ENCODE results near the gene BEGAIN.

DNA sequence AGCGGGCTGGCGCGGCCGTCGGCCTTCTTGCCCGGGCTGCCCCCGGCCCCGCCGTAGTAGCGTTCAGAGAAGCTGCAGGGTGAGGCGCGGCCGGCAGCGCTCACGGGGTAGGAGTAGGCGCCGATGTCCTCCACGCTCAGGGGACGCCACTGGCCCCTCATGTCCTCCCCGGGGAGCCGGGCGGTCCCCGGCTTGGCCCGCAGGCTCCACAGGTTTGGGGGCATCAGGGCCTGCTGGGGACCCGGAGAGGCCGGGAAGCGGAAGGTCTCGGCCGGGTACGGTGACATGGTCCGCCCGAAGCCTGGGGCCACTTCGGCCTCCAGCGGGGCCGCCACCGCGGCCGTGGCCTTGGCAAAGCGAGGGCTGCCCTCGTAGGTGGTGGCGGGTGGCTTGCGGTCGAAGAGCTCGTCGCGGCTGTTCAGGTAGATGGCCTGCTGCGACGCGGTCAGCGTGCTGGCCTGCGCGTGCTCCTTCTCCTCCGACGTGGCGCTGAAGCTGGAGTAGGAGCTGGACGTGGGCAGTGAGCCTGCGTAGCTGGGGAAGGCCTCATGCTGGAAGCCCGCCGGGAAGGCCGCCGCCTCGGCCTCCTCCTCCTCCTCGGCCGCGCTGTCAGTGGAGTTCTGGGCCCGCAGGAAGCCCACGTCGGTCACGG is 48.7 kb downstream of the BEGAIN start:
- TF ChIP-seq CTCF (IDR thresholded peaks at IDR 0.05) (no peak), POLR2A (IDR thresholded peaks at IDR 0.05) (no peak)

Measured in adrenal gland (tissue), 5 donors.